OCI-LY1 (cell line): ENCODE data around the gene PRKG1.

Experiments
- EZH2 ChIP-seq: fragments of 200-600 bp; sonication (generic), shearing (Covaris generic); IDR thresholded peaks from 2 replicates; pipeline ENCODE4 v1.8.0; 2017; ENCODE audit warnings: borderline replicate concordance, mixed run types, mild to moderate bottlenecking, antibody characterized with exemption, low read length, moderate library complexity, mixed read lengths
- TF ChIP-seq, protein P1 (sequence below): fragments of 200-600 bp; sonication (generic), shearing (Covaris generic); IDR thresholded peaks from 2 replicates; pipeline ENCODE4 v1.5.1; 2017; ENCODE audit warnings: mild to moderate bottlenecking, antibody characterized with exemption, low read length, moderate library complexity, mixed read lengths

DNA sequence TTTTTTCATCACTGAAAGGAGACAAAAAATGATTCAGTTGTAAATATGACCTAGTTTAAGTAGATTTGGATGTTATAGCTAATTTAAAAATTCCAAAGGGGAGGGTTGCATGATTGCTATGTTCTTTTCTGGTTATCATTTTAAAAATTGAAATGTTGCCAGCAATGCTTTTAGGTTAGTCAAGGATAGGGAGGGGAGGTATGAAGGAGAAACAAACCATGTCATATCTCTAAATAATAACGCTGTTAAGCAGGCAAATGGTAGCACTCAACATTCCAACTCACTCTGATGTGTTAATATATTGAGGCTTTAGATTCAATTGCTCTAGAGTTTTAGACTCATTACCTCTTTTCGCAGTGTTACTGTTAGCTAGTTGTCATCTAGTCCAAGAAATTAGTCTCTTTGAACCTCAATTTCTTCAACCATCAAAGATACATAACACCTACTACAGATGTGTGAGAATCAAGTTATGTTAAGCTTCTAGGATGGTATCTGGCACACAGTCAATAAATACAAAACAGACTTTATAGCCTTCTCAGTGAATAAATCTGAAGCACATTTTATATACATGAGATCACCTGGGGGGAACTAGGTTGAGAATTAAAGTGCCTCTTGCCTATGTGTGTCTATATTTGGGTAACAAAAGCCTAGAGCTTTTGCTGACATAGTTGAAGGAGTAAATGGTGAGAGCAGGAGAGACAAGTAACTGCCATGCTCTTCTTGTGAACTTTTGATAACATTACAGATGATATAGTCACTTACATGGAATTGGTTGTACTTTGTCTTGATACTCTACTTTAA is 500.2 kb downstream of the PRKG1 start:
- TF ChIP-seq, protein P1, sequence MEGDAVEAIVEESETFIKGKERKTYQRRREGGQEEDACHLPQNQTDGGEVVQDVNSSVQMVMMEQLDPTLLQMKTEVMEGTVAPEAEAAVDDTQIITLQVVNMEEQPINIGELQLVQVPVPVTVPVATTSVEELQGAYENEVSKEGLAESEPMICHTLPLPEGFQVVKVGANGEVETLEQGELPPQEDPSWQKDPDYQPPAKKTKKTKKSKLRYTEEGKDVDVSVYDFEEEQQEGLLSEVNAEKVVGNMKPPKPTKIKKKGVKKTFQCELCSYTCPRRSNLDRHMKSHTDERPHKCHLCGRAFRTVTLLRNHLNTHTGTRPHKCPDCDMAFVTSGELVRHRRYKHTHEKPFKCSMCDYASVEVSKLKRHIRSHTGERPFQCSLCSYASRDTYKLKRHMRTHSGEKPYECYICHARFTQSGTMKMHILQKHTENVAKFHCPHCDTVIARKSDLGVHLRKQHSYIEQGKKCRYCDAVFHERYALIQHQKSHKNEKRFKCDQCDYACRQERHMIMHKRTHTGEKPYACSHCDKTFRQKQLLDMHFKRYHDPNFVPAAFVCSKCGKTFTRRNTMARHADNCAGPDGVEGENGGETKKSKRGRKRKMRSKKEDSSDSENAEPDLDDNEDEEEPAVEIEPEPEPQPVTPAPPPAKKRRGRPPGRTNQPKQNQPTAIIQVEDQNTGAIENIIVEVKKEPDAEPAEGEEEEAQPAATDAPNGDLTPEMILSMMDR: no peak
- TF ChIP-seq EZH2: no peak
